Neutrophil (primary cell): ENCODE data around the gene CCDC106.

Experiments
- H3K27ac ChIP-seq: fragments of 200-600 bp; sonication (generic); 2 replicates; pipeline ENCODE4 v1.5.1; 2016; ENCODE audit warnings: mild to moderate bottlenecking, moderate library complexity
- H3K27me3 ChIP-seq: fragments of 200-600 bp; sonication (generic); 2 replicates; pipeline ENCODE4 v1.6.0; 2016; ENCODE audit warnings: mild to moderate bottlenecking
- H3K36me3 ChIP-seq: fragments of 200-600 bp; sonication (generic); 2 replicates; pipeline ENCODE4 v1.5.1; 2017
- H3K4me1 ChIP-seq, 2 experiments: fragments of 200-600 bp in 1 of 2; sonication (generic) in 1 of 2; 1 replicate in 1 of 2; 2 replicates in 1 of 2; pipeline versions ENCODE4 v1.5.1 to v1.6.1; 2013 to 2016; ENCODE audit warnings: low read depth in 1 of 2, low read length in 1 of 2, mild to moderate bottlenecking in 1 of 2, moderate library complexity in 1 of 2; ENCODE audit not compliant: control insufficient read depth in 1 of 2, insufficient read depth in 1 of 2
- H3K4me3 ChIP-seq, 2 experiments: fragments of 200-600 bp in 1 of 2; sonication (generic) in 1 of 2; 1 replicate in 1 of 2; 2 replicates in 1 of 2; pipeline ENCODE4 v1.5.1; 2013 to 2016; ENCODE audit warnings: low read depth in 1 of 2, low read length in 1 of 2, mild to moderate bottlenecking in 1 of 2, moderate library complexity in 1 of 2
- H3K9me3 ChIP-seq: fragments of 200-600 bp; sonication (generic); 2 replicates; pipeline ENCODE4 v1.5.1; 2016
- CTCF ChIP-seq: fragments of 200-600 bp; sonication (generic); IDR thresholded peaks from 2 replicates; pipeline ENCODE4 v1.5.1; 2016; ENCODE audit warnings: antibody characterized with exemption

CCDC106 gene

GRCh38 chr19:55694241-55694655 is 46.2 kb downstream of the CCDC106 start:
- Histone ChIP-seq H3K27me3 (no peaks in the 10 kb centered on the region), H3K4me3 (no peak overlapping the region), H3K9me3 (no peaks in the 10 kb centered on the region), H3K27ac (no peak overlapping the region), H3K36me3 (peaks cover 100% of the 10 kb centered on the region), H3K4me1 (no peaks in the 10 kb centered on the region)
- no peak for TF ChIP-seq CTCF

GRCh38 chr19:55694656-55695491 is 46.9 kb downstream of the CCDC106 start:
- H3K27me3 ChIP-seq: no peaks in the 10 kb centered on the region
- H3K36me3 ChIP-seq: peaks cover 100% of the 10 kb centered on the region
- H3K27ac ChIP-seq: no peak overlapping the region
- no peaks in the 10 kb centered on the region for H3K9me3 ChIP-seq
- no peak for TF ChIP-seq CTCF
- no peak overlapping the region for H3K4me3 ChIP-seq
- H3K4me1 ChIP-seq: no peaks in the 10 kb centered on the region

- no peak overlapping the region for H3K4me3 ChIP-seq
- no peak for TF ChIP-seq CTCF
- H3K9me3 ChIP-seq: no peaks in the 10 kb centered on the region
- no peaks in the 10 kb centered on the region for H3K27me3 ChIP-seq
- no peaks in the 10 kb centered on the region for H3K4me1 ChIP-seq
- H3K27ac ChIP-seq: no peak overlapping the region
- H3K36me3 ChIP-seq: peaks cover 100% of the 10 kb centered on the region
These were observed 47.7 kb downstream of the CCDC106 start for GRCh38 chr19:55695511-55696290.

- Histone ChIP-seq H3K9me3 (no peaks in the 10 kb centered on the region), H3K36me3 (peaks cover 96% of the 10 kb centered on the region), H3K27ac (no peak overlapping the region), H3K4me1 (no peaks in the 10 kb centered on the region), H3K4me3 (no peak overlapping the region), H3K27me3 (no peaks in the 10 kb centered on the region)
- no peak for TF ChIP-seq CTCF
These were observed 48.5 kb downstream of the CCDC106 start for GRCh38 chr19:55696301-55697068.

- Histone ChIP-seq H3K9me3 (no peaks in the 10 kb centered on the region), H3K27me3 (no peaks in the 10 kb centered on the region), H3K4me3 (no peak overlapping the region), H3K36me3 (peaks cover 91% of the 10 kb centered on the region), H3K27ac (no peak overlapping the region), H3K4me1 (no peaks in the 10 kb centered on the region)
- no peak for TF ChIP-seq CTCF
These were observed 49.0 kb downstream of the CCDC106 start for GRCh38 chr19:55697069-55697440.
